Measurements from ENCODE around the gene TNNI2.
"Not testable (repeated sequence)": the region's sequence is repeated elsewhere in the genome, so short reads cannot be mapped to it uniquely, and the experiment has no call there.

Gene TNNI2

GRCh38 chr11:1810761-1811160, 28.0 kb upstream of the TNNI2 start:
- TF ChIP-seq CTCF (IDR thresholded peaks at IDR 0.05) = no peak
- H3K4me3 ChIP-seq (ENCODE audit: low read depth in 1 of 2, low read length in 1 of 2) = peak overlapping the region; percentile 41 to 42
- peak overlapping the region; percentile 76 for H3K27ac ChIP-seq
- H3K36me3 ChIP-seq = no peaks in the 10 kb centered on the region
- no peaks in the 10 kb centered on the region for H3K9me3 ChIP-seq
- H3K4me1 ChIP-seq (ENCODE audit: control insufficient read depth in 1 of 2, insufficient read depth in 1 of 2, low read depth in 1 of 2, low read length in 1 of 2) = peaks cover 92 to 93% of the 10 kb centered on the region in 2 experiments
- H3K27me3 ChIP-seq = no peaks in the 10 kb centered on the region

GRCh38 chr11:1812274-1812673, 26.5 kb upstream of the TNNI2 start:
- Histone ChIP-seq H3K27me3 (no peaks in the 10 kb centered on the region), H3K27ac (peak overlapping the region; percentile 76)
- TF ChIP-seq CTCF (IDR thresholded peaks at IDR 0.05) = no peak

GRCh38 chr11:1812801-1813200, 26.0 kb upstream of the TNNI2 start:
- TF ChIP-seq CTCF (IDR thresholded peaks at IDR 0.05) = no peak
- Histone ChIP-seq H3K36me3 (no peaks in the 10 kb centered on the region), H3K4me1 (ENCODE audit: control insufficient read depth in 1 of 2, insufficient read depth in 1 of 2, low read depth in 1 of 2, low read length in 1 of 2) (peaks cover 72 to 77% of the 10 kb centered on the region in 2 experiments), H3K4me3 (ENCODE audit: low read depth in 1 of 2, low read length in 1 of 2) (no peak overlapping the region), H3K27me3 (no peaks in the 10 kb centered on the region), H3K27ac (peak overlapping the region; percentile 76), H3K9me3 (no peaks in the 10 kb centered on the region)

More at GRCh38 chr11:1812274-1812673, 26.5 kb upstream of the TNNI2 start:
- H3K9me3 ChIP-seq = no peaks in the 10 kb centered on the region
- no peaks in the 10 kb centered on the region for H3K36me3 ChIP-seq
- H3K4me1 ChIP-seq (ENCODE audit: control insufficient read depth in 1 of 2, insufficient read depth in 1 of 2, low read depth in 1 of 2, low read length in 1 of 2) = peaks cover 77 to 82% of the 10 kb centered on the region in 2 experiments
- no peak overlapping the region for H3K4me3 ChIP-seq (ENCODE audit: low read depth in 1 of 2, low read length in 1 of 2)

- Histone ChIP-seq H3K4me3 (ENCODE audit: low read depth in 1 of 2, low read length in 1 of 2) (peak overlapping the region in 1 of 2 experiments; percentile 3), H3K27ac (peak overlapping the region; percentile 76), H3K4me1 (ENCODE audit: control insufficient read depth in 1 of 2, insufficient read depth in 1 of 2, low read depth in 1 of 2, low read length in 1 of 2) (peaks cover 72 to 75% of the 10 kb centered on the region in 2 experiments)
- H3K36me3 ChIP-seq, H3K27me3 ChIP-seq, H3K9me3 ChIP-seq: not testable (repeated sequence)
Observed at GRCh38 chr11:1813356-1813755, 25.4 kb upstream of the TNNI2 start.

GRCh38 chr11:1814691-1815090, 24.1 kb upstream of the TNNI2 start:
- no peaks in the 10 kb centered on the region for H3K36me3 ChIP-seq
- H3K27ac ChIP-seq = peak overlapping the region; percentile 76
- no peak overlapping the region for H3K4me3 ChIP-seq (ENCODE audit: low read depth in 1 of 2, low read length in 1 of 2)
- H3K27me3 ChIP-seq = no peaks in the 10 kb centered on the region
- TF ChIP-seq CTCF (IDR thresholded peaks at IDR 0.05) = no peak
- H3K4me1 ChIP-seq (ENCODE audit: control insufficient read depth in 1 of 2, insufficient read depth in 1 of 2, low read depth in 1 of 2, low read length in 1 of 2) = peaks cover 64 to 72% of the 10 kb centered on the region in 2 experiments
- no peaks in the 10 kb centered on the region for H3K9me3 ChIP-seq

GRCh38 chr11:1815311-1815710, 23.5 kb upstream of the TNNI2 start:
- H3K9me3 ChIP-seq = no peaks in the 10 kb centered on the region
- H3K36me3 ChIP-seq = no peaks in the 10 kb centered on the region
- peaks cover 58 to 65% of the 10 kb centered on the region in 2 experiments for H3K4me1 ChIP-seq (ENCODE audit: control insufficient read depth in 1 of 2, insufficient read depth in 1 of 2, low read depth in 1 of 2, low read length in 1 of 2)
- H3K4me3 ChIP-seq (ENCODE audit: low read depth in 1 of 2, low read length in 1 of 2) = no peak overlapping the region
- no peak overlapping the region for H3K27ac ChIP-seq
- TF ChIP-seq CTCF (IDR thresholded peaks at IDR 0.05) = no peak
- H3K27me3 ChIP-seq = no peaks in the 10 kb centered on the region

Measured in neutrophil (primary cell).